Glutamatergic neuron (in vitro differentiated cells): Measurements from ENCODE around the gene R3HDM2. TPM values are rescaled to one million over a fixed set of nuclear protein-coding genes. Genes with fewer than 3 reads are reported as not detected.

Source experiments
- DNase-seq: peaks from one replicate; pipeline ENCODE4 v3.0.0; 2022
- H3K27ac Mint-ChIP-seq: one replicate; pipeline ENCODE4 v1.8.0; 2020; ENCODE audit warnings: mild to moderate bottlenecking, mixed read lengths, inconsistent platforms; ENCODE audit not compliant: unreplicated experiment
- H3K27me3 Mint-ChIP-seq: one replicate; pipeline ENCODE4 v1.8.0; 2020; ENCODE audit warnings: mild to moderate bottlenecking, moderate library complexity, mixed read lengths, inconsistent platforms; ENCODE audit not compliant: unreplicated experiment
- H3K36me3 Mint-ChIP-seq: one replicate; pipeline ENCODE4 v1.8.0; 2020; ENCODE audit warnings: mild to moderate bottlenecking, mixed read lengths, inconsistent platforms; ENCODE audit not compliant: unreplicated experiment
- H3K4me1 Mint-ChIP-seq: one replicate; pipeline ENCODE4 v1.8.0; 2020; ENCODE audit warnings: mild to moderate bottlenecking, low read depth, mixed read lengths, inconsistent platforms; ENCODE audit not compliant: unreplicated experiment
- H3K4me3 Mint-ChIP-seq: one replicate; pipeline ENCODE4 v1.8.0; 2020; ENCODE audit warnings: mild to moderate bottlenecking, mixed read lengths, inconsistent platforms; ENCODE audit not compliant: unreplicated experiment
- H3K9me3 Mint-ChIP-seq: one replicate; pipeline ENCODE4 v1.8.0; 2020; ENCODE audit warnings: mild to moderate bottlenecking, moderate library complexity, mixed read lengths, inconsistent platforms; ENCODE audit not compliant: unreplicated experiment
- total RNA-seq: library from RNA; stranded (reverse); fragmentation: NEBNext Ultra II Directional; extraction: Animal tissue kit (Norgen Biotek cat#: 25700); gene quantifications from one replicate; pipeline ENCODE4 v1.2.1, GENCODE V29; 2021; ENCODE audit not compliant: unreplicated experiment
- TF ChIP-seq, protein P1 (sequence below): fragments of 200-600 bp; sonication (generic); IDR thresholded peaks from one replicate; pipeline ENCODE4 v1.5.0; 2021; ENCODE audit not compliant: partially characterized antibody, unreplicated experiment

Gene R3HDM2
- total RNA-seq, 1 donor from 2014 or later: 106 TPM

- TF ChIP-seq, protein P1, sequence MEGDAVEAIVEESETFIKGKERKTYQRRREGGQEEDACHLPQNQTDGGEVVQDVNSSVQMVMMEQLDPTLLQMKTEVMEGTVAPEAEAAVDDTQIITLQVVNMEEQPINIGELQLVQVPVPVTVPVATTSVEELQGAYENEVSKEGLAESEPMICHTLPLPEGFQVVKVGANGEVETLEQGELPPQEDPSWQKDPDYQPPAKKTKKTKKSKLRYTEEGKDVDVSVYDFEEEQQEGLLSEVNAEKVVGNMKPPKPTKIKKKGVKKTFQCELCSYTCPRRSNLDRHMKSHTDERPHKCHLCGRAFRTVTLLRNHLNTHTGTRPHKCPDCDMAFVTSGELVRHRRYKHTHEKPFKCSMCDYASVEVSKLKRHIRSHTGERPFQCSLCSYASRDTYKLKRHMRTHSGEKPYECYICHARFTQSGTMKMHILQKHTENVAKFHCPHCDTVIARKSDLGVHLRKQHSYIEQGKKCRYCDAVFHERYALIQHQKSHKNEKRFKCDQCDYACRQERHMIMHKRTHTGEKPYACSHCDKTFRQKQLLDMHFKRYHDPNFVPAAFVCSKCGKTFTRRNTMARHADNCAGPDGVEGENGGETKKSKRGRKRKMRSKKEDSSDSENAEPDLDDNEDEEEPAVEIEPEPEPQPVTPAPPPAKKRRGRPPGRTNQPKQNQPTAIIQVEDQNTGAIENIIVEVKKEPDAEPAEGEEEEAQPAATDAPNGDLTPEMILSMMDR: no peak
- no peak for DNase-seq
- no peaks in the 10 kb centered on the region for H3K36me3 Mint-ChIP-seq
- H3K4me1 Mint-ChIP-seq: peaks cover 10% of the 10 kb centered on the region
- peaks cover 9% of the 10 kb centered on the region for H3K27me3 Mint-ChIP-seq
- peaks cover 8% of the 10 kb centered on the region for H3K9me3 Mint-ChIP-seq
- no peak overlapping the region for H3K4me3 Mint-ChIP-seq
- H3K27ac Mint-ChIP-seq: no peak overlapping the region
These were observed 183.8 kb downstream of the R3HDM2 start for GRCh38 chr12:57247041-57247440.

GRCh38 chr12:57244312-57244696, 186.5 kb downstream of the R3HDM2 start:
- TF ChIP-seq, protein P1: no peak

GRCh38 chr12:57243521-57244311, 187.1 kb downstream of the R3HDM2 start:
- H3K9me3 Mint-ChIP-seq: peaks cover 22% of the 10 kb centered on the region

More at GRCh38 chr12:57244312-57244696, 186.5 kb downstream of the R3HDM2 start:
- Mint-ChIP-seq H3K27me3 (peaks cover 25% of the 10 kb centered on the region), H3K36me3 (no peaks in the 10 kb centered on the region), H3K4me1 (peaks cover 16% of the 10 kb centered on the region), H3K9me3 (peaks cover 20% of the 10 kb centered on the region), H3K27ac (no peak overlapping the region), H3K4me3 (peak overlapping the region; percentile 66)
- no peak for DNase-seq

DNA sequence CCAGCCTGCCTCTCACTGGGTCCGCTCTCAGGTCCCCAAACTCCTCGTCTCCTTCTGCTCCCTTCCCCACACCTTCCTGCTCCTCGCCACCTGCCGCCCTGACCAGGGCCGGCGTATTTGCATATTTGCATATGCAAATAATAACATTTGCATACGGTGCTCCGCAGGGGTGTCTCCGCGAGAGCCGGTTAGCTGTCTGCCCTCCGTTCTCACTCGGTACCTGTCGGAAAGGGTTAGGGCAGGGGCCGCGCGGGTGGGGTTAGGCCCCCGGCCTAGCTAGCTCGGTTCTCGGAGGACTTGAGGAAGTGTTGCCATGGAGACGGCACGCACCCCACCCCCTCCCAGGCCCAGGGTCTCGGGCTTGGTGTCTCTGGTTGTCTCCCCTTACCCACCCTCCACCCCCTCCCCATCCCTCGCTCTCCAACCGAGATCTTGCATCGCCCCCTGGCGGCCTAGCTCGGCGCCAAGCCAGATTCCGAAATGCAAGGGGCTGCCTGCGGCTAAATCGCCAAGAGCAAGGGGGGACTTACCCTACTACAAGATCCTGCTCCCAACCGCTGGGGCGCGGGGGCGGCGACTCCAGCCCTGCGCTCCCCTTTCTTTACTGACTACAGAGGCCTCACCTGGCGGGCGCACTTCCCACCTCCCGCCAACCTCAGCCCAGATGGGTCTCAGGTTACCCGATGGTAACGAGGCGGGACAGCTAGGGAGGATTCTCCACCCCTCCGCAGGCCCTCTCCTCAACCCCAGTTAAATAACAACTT, 188.0 kb downstream of the R3HDM2 start:
- no peaks in the 10 kb centered on the region for H3K36me3 Mint-ChIP-seq
- peak; percentile 97 for DNase-seq
- H3K4me3 Mint-ChIP-seq: peak overlapping the region; percentile 98
- peaks cover 27% of the 10 kb centered on the region for H3K27me3 Mint-ChIP-seq
- TF ChIP-seq, protein P1: peak; percentile 65
- H3K27ac Mint-ChIP-seq: peak overlapping the region; percentile 70
- H3K4me1 Mint-ChIP-seq: peaks cover 20% of the 10 kb centered on the region
- H3K9me3 Mint-ChIP-seq: peaks cover 24% of the 10 kb centered on the region

More at GRCh38 chr12:57243521-57244311, 187.1 kb downstream of the R3HDM2 start:
- H3K27ac Mint-ChIP-seq: no peak overlapping the region
- H3K4me3 Mint-ChIP-seq: peak overlapping the region; percentile 70
- peaks cover 19% of the 10 kb centered on the region for H3K4me1 Mint-ChIP-seq
- H3K36me3 Mint-ChIP-seq: no peaks in the 10 kb centered on the region
- peaks cover 25% of the 10 kb centered on the region for H3K27me3 Mint-ChIP-seq
- TF ChIP-seq, protein P1: peak; percentile 35
- DNase-seq: peak; percentile 87
